HG02970 (cell line): Measurements from ENCODE around the gene SGMS1.
"Not testable (repeated sequence)": the region's sequence is repeated elsewhere in the genome, so short reads cannot be mapped to it uniquely, and the experiment has no call there.

ENCODE experiments used
- ATAC-seq: cut with Tn5 transposase; IDR thresholded peaks from one replicate; pipeline ENCODE4 v1.9.1; 2021; ENCODE audit warnings: mild to moderate bottlenecking, moderate library complexity, moderate number of reproducible peaks; ENCODE audit not compliant: unreplicated experiment, low FRiP score

The SGMS1 gene

DNA sequence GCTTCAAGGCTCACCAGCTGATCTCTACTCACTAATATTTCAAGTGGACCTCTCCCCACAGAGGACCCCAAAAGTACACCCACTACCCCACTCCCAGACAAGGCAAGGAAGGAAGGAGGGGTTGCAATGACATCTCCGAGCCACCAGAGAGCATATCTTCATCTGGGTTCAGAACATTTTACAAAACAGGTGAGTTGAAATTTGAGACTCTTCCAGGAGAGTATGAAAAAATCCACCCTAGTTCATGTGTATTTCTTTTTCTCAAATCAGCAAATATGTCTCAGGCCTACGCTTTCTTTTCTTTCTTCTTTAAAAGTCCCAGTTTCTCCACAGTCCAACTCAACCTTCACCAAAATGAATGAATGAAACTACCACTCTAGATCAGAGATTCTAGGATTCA, 61.9 kb downstream of the SGMS1 start:
- no peak for ATAC-seq

DNA sequence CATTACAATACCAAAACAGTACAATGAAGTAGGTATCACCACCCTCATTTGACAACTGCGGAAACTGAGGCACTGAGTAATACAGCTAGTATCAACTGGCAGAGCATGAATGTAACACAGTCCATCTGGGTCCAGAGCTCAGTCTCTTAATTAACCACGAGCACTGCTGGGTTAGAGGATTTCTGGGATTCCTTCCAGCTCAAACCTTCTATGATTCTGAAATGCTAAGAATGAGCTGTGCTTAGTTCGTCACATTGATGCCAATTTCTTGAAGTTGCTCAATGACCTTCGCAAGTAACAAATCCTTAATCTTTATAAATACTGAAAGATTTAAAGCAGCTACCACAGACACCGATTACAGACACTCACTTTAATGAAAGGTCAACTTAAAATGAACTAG, 62.5 kb downstream of the SGMS1 start:
- no peak for ATAC-seq

DNA sequence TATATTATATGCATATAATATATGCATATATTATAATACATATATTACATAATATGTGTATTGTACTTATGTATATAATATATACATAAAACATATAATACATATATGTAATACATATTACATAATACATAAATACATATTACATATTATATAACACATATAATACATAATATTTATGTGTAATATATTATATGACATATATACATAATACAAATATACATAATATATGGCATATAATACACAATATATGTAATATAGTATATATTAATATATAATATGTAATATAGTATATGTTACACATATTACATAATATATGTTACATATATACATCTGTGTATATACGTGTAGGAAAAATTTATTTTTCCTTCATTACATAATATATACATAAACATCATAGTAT, 63.4 kb downstream of the SGMS1 start:
- ATAC-seq = no peak

DNA sequence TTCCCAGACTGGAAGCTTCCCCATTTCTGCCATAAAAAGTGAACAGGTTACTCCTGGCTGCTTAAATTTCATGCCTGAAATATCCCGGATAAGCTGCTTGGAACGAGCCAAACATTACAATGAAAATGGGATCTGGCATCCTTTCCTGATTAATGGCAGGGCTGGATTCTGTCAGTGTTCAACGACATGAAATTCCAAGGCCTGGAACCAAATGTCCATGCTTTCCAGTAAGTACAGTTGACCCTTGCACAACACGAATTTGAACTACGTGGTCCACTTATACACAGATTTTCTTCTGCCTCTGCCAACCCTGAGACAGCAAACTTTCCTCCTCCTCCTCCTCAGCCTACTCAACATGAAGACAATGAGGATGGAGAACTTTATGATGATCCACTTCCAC, 65.4 kb downstream of the SGMS1 start:
- no peak for ATAC-seq

DNA sequence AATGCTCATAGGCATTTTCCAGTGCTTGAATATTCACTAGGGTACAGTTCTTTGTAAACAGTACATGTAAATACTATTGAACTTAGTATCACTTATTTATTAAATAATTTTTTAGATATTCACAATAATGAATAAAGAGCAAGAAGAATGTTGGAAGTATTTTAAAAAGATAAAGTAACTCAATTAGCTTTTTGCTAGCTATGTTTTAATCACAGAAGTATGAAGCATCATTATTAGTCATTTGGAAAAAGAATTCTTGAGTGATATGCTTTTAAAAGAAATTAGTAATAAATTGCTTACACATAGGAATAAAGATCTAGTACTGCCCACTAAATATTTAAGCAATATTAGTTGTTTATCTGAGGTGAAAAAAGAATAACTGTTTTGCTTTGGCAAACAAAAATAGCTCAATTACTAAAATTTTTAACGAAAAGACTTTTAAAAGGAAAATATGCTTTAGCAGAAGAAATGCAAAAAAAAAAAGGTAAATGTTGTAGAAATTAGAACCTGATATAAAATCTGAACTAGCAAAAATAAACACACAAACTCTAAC, 66.5 kb downstream of the SGMS1 start:
- no peak for ATAC-seq

DNA sequence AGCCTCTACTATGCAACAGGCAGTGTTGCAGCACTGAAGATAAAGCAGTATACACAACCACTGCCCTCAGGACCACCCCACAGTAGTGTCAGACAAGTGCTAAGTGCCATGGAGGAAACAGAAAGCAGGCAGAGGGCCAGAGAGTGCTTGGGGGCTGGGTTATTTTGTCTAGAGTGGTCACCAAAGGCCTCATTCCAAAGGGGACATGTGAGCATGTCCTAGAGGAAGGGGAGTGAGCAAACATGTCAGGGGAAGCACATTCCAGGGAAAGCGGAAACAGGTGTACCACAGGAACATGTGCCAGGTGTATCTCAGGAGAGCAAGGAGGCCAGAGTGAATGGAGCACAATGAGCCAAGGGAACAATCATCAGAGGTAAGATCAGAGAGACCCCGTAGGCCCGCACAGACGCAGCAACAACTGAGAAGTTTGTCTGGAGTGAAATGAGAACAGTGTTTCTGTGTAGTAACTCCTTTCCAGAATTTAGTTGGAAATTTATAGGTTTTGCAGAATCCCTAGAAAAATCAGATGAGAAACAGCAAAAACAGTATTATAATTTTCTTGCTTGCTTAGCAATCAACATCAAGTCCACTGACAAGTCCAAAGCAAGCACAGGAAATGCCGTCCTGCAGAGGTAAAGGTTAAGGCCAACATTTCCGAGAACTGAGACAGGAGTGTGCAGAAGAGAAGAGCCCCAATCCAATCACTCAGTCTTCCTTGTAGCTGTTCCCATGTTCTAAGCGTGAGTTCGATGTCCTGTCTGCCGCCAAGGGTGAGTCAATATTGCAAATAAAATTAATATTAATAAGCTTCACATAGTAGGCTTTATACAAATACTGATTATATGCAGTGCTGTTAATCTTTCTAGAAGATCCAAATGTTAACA, 67.3 kb downstream of the SGMS1 start:
- ATAC-seq = no peak

DNA sequence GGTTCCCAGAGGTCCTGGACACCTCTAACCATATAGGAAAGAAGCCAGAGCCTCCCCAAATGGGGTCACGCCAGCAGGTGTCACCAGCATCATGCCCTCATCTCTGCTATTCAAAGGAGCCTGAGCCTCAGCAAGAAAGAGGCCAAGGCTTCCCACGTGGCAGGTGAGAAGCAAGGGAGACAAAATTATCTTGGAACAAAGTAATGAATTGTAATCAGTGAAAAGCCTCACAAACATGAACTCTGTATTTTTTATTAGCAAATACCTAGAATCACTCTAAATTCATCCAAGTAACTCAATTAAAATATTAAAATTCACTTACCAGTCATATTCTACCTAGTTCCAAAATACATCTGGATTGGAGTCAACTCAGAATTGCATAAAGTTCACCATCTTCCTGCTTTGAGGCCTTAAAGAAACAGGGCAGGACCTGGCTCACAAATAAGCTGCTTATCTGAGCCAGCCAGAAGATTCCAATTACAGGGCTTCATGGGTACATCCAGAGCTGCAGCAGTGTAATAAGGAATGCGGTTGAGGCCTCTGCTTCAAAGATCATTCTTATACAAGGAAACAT, 68.7 kb downstream of the SGMS1 start:
- ATAC-seq = no peak

DNA sequence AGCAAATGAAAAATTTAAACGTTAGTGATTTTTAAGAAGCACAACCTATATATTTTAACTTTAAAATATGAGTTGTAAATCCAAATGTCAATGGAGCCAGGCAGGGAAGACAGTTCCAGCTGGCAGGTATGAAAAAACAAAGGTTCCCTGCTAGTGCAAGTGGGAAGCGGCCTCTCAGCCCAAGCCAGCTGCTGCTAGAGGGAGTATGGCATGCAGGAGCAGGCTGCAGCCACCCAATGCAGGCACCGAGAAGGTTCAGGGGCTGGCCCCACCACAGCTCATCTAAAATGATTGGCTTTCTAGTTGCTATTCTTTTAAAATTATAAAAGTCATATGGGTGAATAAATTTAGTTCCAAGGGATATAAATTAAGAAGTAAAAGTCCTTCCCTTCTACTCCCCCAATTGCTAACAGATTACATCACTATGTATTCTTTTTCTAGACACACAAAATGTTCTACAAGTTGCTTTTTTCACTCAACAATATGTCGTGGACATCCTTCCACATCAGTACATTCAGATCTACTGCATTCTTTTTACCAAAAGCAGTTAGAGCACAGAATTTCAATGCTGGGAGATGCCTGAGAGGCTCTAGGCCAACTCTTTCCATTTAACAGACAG, 69.3 kb downstream of the SGMS1 start:
- ATAC-seq = no peak

DNA sequence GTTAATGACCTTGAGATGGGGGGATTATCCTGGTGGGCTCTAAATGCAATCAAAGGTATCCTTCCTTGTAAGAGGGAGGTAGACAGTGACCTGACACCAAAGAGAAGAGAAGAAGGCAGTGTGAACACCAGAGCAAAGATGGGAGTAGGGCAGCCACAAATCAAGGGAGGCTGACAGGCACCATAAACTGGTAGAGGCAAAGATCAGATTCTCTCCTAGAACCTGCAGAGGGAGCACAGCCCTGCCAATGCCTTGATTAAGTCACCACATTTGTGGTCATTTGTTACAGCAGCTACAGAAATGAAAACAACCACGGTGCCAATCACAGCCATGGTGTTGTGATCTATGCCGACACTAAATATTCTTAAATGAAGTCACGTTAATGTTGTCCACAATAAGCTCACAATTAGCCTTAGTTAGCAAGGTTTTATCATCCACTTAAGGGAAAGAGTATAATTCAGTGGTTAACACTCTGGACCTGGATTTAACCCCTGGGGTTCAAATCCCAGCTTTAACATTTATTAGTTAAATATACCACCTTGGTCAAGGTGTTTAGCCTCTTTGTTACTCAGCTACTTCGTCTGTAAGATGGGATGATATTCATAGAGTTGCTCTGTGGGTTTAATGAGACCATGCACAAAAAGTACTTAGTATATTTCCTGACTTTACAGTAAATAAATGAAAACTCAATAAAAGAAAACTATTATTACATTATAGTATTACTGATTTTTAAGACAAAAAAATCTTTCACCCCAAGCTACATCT, 70.8 kb downstream of the SGMS1 start:
- ATAC-seq = no peak

DNA sequence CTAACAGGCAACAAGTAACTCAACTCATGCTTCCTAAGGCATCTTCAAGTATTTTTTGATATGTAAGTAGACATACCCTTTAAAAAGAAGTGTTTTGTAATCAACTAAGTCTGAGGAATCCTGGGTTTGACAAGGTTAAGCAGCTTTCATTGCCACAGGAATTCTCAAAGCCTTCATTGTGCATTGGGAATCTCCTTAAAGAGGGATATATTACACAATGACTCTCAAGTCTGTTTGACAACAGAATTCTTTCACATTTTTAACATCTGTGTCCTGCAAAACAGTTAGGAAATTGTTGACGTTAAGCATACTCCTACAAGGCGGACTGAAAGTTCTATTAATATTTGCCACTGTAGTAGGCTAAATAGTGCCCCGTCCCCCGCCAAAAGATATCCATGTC, 71.4 kb downstream of the SGMS1 start:
- no peak for ATAC-seq

DNA sequence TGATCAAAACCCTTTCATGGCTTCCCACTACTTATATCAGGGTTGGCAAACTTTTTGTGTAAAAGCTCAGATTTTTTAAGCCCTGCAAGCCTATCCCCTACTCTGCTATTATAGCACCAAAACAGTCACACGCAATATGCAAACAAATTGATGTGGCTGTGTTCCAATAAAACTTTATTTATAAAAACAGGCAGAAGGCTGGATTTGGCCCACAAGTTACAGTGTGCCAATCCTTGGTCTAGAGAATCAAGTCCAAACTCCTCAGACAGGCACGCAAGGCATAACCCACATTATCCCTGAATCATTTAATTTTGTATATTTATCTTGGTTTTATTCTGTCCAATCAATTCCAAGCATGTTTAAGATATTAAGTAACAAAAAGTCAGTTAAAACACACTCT, 71.9 kb downstream of the SGMS1 start:
- no peak for ATAC-seq

DNA sequence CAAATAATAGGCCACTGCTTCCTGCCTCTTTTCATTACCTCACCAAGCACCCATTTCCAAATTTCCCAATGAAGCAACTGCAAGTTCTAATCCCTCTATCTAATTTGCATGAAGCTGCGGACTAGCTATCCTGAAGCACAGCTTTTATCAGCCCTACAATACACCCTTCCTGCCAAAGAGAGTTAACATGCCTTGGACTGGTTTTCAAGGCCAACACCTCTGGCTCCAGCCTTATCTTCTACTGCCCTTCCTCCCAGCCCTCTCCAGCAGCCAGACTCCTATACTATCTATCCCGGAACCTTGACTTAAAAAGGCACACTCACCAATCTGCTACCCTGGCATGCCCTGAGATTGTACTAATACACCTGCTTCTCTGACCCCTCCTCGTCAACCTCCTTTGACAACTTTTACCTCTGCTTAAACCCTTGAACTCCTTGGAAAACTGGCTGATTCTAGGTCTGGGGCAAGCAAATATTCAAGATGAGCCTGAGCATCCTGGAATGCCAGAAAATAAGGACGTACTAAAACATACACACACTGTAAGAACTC, 73.4 kb downstream of the SGMS1 start:
- ATAC-seq = no peak

DNA sequence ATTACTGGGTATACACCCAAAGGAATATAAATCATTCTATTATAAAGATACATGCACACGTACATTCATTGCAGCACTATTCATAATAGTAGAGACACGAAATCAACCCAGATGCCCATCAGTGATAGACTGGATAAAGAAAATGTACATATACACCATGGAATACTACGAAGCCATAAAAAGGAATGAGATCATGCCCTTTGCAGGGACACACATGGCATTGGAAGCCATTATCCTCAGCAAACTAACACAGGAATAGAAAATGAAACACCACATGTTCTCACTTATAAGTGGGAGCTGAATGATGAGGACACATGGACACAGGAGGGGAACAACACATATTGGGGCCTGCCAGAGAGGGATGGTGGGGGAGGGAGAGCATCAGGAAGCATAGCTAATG, 74.6 kb downstream of the SGMS1 start:
- ATAC-seq = not testable (repeated sequence)

DNA sequence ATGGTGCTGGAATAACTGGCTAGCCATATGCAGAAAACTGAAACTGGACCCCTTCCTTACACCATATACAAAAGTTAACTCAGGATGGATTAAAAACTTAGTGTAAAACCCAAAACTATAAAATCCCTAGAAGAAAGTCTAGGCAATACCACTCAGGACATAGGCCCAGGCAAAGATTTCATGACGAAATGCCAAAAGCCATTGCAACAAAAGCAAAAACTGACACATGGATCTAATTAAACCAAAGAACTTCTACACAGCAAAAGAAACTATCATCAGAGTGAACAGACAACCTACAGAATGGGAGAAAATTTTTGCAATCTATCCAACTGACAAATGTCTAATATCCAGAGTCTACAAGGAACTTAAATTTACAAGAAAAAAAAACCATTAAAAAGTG, 75.3 kb downstream of the SGMS1 start:
- not testable (repeated sequence) for ATAC-seq

DNA sequence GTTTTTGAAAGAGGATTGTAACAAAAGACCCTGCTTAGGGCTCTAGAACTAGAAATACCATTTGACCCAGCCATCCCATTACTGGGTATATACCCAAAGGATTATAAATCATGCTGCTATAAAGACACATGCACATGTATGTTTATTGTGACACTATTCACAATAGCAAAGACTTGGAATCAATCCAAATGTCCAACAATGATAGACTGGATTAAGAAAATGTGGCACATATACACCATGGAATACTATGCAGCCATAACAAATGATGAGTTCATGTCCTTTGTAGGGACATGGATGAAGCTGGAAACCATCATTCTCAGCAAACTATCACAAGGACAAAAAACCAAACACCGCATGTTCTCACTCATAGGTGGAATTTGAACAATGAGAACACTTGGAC, 77.5 kb downstream of the SGMS1 start:
- not testable (repeated sequence) for ATAC-seq

DNA sequence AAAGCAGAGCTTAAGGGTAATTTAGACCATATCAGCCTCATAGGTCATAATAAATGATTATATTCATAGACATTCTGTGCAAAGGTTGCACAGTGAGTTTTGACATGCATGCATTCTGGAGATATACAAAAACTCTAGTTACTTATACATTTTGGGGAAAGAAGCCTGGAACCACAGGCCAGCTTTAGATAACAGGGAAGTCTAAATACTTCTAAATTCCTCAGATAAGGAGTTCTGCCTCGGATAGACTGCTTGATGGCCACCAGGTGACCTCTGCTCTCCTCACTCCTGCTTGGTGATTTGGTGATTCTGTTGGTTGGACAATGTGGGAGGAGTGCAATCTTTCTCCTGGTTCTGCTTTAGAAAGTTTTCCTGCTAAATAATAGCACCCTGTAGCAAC, 77.9 kb downstream of the SGMS1 start:
- no peak for ATAC-seq

DNA sequence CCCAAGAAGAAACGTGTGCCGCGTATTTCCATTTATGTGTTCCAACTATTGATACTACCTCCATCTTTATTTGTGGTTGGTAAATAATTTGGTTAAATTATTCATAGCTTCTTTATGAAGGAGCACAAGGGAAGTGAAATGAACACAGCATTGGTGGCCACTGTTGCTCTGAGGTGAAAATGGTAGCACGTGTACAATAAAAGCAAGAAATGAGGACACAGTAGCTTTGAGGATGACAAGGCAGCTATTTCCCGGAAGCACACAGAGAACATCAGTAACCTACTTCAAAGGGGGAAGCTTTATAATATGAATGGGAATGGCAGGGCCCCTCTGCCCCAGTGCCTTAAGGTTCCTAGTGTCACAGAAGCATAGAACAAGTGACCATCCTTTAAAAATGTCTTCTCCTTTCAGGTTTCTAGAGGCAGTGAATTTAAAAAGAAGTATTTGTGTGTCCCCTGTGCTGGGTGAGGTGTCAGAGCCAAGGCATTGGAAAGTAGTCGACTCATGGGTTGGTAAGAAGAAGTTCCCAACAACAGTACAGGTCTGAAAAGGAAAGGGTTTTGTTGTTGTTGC, 78.8 kb downstream of the SGMS1 start:
- no peak for ATAC-seq

DNA sequence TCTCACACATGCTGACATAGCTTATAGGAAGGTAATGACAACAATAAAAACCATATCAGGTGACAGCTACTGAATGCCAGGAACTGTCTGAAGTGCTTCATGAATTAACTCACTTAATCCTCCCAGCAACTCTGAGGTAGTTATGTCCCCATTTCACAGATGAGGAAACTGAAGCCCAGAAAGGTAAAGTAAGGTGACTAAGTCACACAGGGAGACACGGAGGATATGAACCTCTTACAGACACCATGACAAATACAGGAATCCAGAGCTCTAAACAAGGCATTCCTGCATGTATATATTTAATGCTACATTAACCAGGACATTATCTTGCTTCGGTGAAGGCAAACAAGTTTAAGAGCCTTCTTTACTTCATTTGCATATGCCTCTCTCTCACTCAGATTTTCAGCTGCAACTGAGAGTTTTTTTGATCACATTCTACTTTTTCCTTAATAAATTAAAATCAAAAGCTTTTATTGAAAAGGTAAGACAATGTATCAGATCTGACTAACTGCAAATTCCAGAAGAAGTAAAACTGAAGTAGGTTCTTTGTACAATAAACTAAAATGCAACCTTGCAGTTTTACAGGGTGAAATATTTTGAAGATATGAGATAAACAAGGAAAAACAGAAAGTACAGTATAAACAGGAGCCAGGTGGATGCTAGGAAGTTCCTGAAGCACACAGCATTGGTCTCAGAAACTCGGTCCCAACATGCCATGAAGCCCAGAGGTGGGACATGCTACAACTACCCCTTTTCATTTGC, 79.5 kb downstream of the SGMS1 start:
- no peak for ATAC-seq

DNA sequence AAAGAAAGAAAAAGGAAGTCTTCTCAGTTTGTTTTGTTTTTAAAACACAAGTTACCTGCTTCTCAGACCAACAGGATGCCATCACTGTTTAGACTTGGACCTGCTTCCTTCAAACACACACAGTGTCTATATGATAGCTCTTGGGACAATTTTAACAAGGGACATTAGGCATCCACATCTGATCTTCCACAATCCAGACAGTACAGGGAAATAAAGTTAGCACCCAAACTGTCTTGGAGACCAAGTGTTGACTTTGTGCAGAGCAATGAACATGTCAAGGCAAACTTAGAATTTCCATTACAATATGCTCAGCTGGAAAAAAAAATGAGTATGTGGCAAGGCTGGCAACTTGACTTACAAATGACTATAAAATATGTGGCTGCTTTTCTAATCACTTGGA, 80.9 kb downstream of the SGMS1 start:
- no peak for ATAC-seq
